Measurements from ENCODE around the gene ABCC10. TPM values are rescaled to one million over a fixed set of nuclear protein-coding genes. Genes with fewer than 3 reads are reported as not detected.

ABCC10 gene
- total and polyA plus RNA-seq, 10 of the 15 experiments (the other 5 are each of a cell fraction or from before 2014, with no cell fraction given), result 0.80 to 18.2 (median 6.4) TPM

GRCh38 chr6:43454696-43455530, 27.6 kb downstream of the ABCC10 start:
- ChIA-PET RAD21 (ENCODE audit: unreplicated experiment) (interaction anchor here (0.7 to 5.3 kb wide), 3 partner anchors 13 to 52 kb away, joined by 3 to 22 read pairs (median 4); no protein-coding TSS in a partner anchor), POLR2A (interaction anchor here (0.5 to 1.6 kb wide), 5 partner anchors 11 to 143 kb away, joined by 3 to 4 read pairs (median 3); no protein-coding TSS in a partner anchor), SMC1A (ENCODE audit: uncharacterized antibody, unreplicated experiment) (interaction anchor here (0.6 to 2.5 kb wide), 3 partner anchors 52 to 94 kb away, joined by 3 to 6 read pairs (median 3); no protein-coding TSS in a partner anchor), CTCF (interaction anchor here (0.6 to 4.7 kb wide), 4 partner anchors 21 to 631 kb away, joined by 3 to 27 read pairs (median 4); no protein-coding TSS in a partner anchor)
- DNase-seq (ENCODE audit: low read depth, low spot score) (no peak), ATAC-seq (peak; percentile 92), FAIRE-seq (peak; percentile 77)
- Histone ChIP-seq H3K4me3 (peak overlapping the region; percentile 80; the same call in 1 of the 2 replicates), H3K4me2 (ENCODE audit: control insufficient read depth, insufficient read depth) (peak overlapping the region; percentile 93), H3K9me3 (replicated peaks; ENCODE audit: control insufficient read depth, insufficient read depth, low read length) (no peaks in the 10 kb centered on the region), H4K20me1 (ENCODE audit: control insufficient read depth, insufficient read depth) (no peaks in the 10 kb centered on the region), H3K9ac (ENCODE audit: control insufficient read depth, insufficient read depth, low read length) (no peak overlapping the region), H2AFZ (ENCODE audit: control insufficient read depth, low read depth, low read length) (peak overlapping the region; percentile 47), H3K4me1 (ENCODE audit: control insufficient read depth, insufficient read depth, low read length) (peaks cover 14% of the 10 kb centered on the region), H3K27ac (ENCODE audit: control insufficient read depth, insufficient read depth) (no peak overlapping the region), H3K36me3 (ENCODE audit: control insufficient read depth in 2 of 2, insufficient read depth in 2 of 2, low read length in 1 of 2) (peaks cover 0 to 1% of the 10 kb centered on the region in 2 experiments; a peak in 3 of 4 replicates), H3K79me2 (ENCODE audit: control insufficient read depth, insufficient read depth, low read length) (no peaks in the 10 kb centered on the region), H3K27me3 (replicated peaks in 1 of 2; ENCODE audit: control insufficient read depth in 2 of 2, insufficient read depth in 2 of 2, low read length in 1 of 2) (peaks cover 2 to 3% of the 10 kb centered on the region in 2 experiments; a peak in 3 of 4 replicates)
- BruUV-seq (replicated peaks), result no TSS peak
- WGBS (ENCODE audit: insufficient coverage, insufficient replicate concordance, low lambda C conversion rate, missing lambda C conversion rate), result 2% methylated on average over 44 of the region's 97 CpGs
- in situ Hi-C loops (cut with MboI) (no loop called here), intact Hi-C loops (cut with micrococcal nuclease; ENCODE audit: unreplicated experiment) (loop anchor here (2.0 to 10.0 kb wide), 2 partner anchors 52 to 620 kb away; no protein-coding TSS in a partner anchor)
- TF ChIP-seq, protein P1, sequence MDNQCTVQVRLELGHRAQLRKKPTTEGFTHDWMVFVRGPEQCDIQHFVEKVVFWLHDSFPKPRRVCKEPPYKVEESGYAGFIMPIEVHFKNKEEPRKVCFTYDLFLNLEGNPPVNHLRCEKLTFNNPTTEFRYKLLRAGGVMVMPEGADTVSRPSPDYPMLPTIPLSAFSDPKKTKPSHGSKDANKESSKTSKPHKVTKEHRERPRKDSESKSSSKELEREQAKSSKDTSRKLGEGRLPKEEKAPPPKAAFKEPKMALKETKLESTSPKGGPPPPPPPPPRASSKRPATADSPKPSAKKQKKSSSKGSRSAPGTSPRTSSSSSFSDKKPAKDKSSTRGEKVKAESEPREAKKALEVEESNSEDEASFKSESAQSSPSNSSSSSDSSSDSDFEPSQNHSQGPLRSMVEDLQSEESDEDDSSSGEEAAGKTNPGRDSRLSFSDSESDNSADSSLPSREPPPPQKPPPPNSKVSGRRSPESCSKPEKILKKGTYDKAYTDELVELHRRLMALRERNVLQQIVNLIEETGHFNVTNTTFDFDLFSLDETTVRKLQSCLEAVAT (IDR thresholded peaks at IDR 0.05), result peak; percentile 31; the same call in 1 of the 2 replicates
- TF ChIP-seq REST (IDR thresholded peaks at IDR 0.05; ENCODE audit: low read depth, low read length) (0 out of 2 replicates have a peak, but pooled peaks have one; percentile 11), DPF2 (IDR thresholded peaks at IDR 0.05) (0 out of 2 replicates have a peak, but pooled peaks have one; percentile 20), TCF3 (IDR thresholded peaks at IDR 0.05; ENCODE audit: borderline replicate concordance, insufficient read depth, low read depth, low read length) (no peak), RB1 (IDR thresholded peaks at IDR 0.05; ENCODE audit: borderline replicate concordance) (no peak), ATF7 (IDR thresholded peaks at IDR 0.05; ENCODE audit: low read depth) (no peak), PAX8 (IDR thresholded peaks at IDR 0.05) (no peak), NBN (IDR thresholded peaks at IDR 0.05) (0 out of 2 replicates have a peak, but pooled peaks have one; percentile 44), RUNX3 (IDR thresholded peaks at IDR 0.05; ENCODE audit: low read length) (no peak), BRCA1 (IDR thresholded peaks at IDR 0.05; ENCODE audit: low read depth, low read length) (no peak), TBL1XR1 (IDR thresholded peaks at IDR 0.05; ENCODE audit: low read depth, low read length) (no peak), MTA3 (IDR thresholded peaks at IDR 0.05; ENCODE audit: borderline replicate concordance, low read length) (no peak), ZBED1 (IDR thresholded peaks at IDR 0.05; ENCODE audit: borderline replicate concordance) (no peak), NFYA (IDR thresholded peaks at IDR 0.05; ENCODE audit: borderline replicate concordance, low read depth, low read length) (no peak), SP1 (IDR thresholded peaks at IDR 0.05; ENCODE audit: low read depth, low read length) (no peak), SREBF2 (IDR thresholded peaks at IDR 0.05; ENCODE audit: low read length) (no peak), ETV6 (conservative IDR thresholded peaks at IDR 0.05 in 1 of 2, IDR thresholded peaks at IDR 0.05 in 1 of 2; ENCODE audit: borderline replicate concordance in 1 of 2, low read depth in 1 of 2) (no peak), NR2F1 (conservative IDR thresholded peaks at IDR 0.05) (0 out of 2 replicates have a peak, but pooled peaks have one; percentile 29), SMC3 (IDR thresholded peaks at IDR 0.05; ENCODE audit: borderline replicate concordance, low read length) (no peak), LARP7 (IDR thresholded peaks at IDR 0.05) (0 out of 2 replicates have a peak, but pooled peaks have one; percentile 41)

Data from GM12878 (cell line).